ENCODE data around the gene DIP2B.

The DIP2B gene

DNA sequence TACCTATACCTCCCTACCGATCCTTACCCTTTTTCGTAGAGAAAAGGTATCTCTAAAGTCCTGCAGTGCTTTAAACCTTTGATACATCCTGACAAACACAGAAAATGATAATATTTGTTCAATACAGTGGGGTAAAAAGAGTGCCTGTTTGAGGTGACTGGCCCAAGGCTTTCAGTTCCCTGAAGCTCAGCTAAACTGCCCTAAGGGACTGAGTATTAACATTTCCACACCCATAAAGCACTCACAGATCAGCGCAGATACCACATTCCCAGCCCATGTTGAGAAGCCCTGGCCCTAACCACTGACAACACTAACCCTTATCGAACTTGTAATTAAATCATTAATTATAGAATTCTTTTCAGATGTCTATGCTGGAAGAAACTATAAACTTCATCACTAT is 108.7 kb downstream of the DIP2B start:
- DNase-seq (ENCODE audit: low spot score): no peak

DNA sequence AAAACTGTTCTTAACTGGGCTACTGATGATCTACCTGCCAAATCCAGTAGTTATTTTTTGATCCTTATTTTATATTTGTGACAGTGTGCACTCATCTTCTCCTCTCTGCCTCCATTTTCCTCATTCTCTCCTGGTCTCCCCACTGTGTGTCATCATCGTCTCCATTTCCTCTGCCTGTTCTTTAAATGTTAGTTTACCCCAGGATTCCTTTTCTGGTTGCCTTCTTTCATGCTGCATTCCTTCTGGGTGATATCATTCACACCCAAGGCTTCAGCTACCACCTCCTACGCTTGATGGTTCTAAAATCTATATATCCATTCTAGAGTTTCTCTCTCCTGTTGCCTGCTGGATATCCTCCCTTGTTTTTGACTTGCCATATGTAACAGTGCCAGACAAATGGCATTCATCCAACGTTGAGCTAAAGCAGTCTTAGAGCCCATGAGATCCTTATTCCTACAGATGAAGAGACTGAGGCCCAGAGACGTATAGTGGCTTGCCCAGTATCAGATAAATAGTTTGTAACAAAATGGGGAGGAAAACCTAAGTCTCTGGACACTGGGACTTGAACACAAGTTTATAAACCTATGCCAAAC is 109.5 kb downstream of the DIP2B start:
- DNase-seq (ENCODE audit: low spot score): peak; percentile 84

DNA sequence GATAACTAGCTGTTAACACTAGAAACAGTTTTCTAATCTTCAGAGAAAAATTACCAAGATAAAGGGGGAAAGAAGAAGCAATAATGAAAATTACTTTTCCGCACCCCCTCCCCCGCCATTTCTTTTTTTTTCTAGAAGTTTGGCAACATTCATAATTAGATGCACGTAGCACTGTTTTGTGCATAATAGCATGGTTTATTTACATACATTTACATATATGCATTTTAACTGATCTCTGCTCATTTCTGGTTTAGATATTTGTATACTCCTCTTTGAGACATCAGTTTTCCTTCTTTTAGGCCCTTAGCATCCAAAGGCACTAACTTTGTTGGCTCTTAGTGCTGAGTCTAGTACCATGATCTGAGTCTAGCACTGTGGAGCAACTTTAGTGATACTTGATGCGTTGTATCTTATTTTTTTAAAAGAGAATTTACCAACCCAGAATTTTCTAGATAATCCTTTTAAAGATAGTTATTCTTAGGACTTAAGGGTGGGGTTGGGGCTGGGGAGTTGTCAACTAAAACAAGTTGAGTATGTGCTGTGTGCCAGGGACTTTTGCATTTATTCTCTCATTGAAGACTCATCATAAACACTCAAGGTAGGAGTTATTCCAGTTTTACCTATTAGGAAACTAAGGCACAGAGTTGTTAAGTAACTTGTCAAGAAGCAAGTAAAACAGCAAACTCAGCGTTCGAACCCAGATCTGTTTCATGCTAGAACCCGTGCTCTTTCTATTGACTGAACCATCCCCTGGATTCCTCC is 110.5 kb downstream of the DIP2B start:
- no peak for DNase-seq (ENCODE audit: low spot score)

DNA sequence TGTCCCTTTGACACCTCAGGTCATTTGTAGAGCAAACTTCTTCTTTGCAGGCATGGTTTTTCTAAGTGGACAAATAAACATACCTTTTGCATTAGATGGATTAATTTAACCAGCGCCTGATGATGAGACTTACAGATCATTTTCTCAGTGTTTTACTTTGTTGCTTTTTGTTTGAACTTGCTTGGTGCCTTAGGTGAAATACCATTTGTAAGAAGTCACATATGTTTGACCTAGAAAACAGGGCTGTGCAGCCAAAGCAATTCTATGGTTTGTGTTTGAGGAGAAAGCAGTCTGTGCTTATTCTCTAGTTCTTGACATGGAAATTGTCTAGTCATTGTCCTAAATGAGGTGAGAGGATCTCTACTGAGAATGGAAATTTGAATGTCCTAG is 111.1 kb downstream of the DIP2B start:
- DNase-seq (ENCODE audit: low spot score): no peak

DNA sequence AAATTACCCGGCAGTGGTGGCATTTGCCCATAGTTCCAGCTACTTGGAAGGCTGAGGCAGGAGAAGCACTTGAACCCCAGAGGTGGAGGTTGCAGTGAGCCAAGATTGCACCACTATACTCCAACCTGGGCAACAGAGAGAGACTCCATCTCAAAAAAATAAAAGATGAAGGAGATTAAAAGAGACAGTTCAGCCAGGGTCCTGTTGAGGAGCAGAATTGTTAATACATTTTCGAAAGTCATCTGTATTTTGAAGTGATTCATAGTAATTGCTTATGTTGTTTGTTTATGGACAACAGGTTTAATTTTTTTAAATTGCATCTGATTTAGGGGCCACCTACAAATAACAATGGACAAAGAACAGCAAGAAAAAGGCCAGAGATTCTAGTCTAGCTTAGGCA is 112.9 kb downstream of the DIP2B start:
- DNase-seq (ENCODE audit: low spot score): no peak

DNA sequence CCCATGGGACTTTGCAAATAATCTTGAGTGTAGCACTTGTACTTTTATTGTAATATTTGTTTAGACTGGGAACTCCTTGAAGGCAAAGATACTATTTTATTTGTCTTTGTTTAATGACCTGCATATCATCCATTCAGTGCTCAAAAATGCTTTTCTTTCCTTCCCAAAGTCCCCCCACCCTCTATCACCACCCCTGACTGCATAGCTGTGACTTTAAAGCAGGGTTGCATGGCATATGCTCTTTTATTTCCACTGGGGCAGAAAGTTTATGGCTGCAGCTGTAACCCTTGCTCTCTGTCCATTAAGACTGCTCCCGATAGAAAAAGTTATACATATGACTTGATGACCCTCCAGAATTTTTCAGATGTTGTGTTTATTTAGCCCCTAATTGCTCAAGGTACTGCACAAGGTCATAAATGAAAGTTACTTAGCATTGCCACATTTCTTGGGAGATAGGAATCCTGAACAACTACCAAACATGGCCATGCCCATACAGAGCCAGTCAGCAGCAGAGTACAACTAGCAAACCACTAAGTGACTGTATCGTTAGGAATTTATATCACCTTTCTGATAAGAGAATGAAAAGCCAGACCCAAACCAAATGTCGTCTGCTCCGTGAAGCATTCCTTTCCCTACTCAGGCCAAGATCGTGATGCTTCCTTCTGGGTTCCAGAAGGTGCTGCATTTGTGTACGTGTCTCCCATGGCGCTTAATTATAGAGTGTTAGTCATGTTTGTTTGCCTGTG is 114.3 kb downstream of the DIP2B start:
- DNase-seq (ENCODE audit: low spot score): peak; percentile 92

DNA sequence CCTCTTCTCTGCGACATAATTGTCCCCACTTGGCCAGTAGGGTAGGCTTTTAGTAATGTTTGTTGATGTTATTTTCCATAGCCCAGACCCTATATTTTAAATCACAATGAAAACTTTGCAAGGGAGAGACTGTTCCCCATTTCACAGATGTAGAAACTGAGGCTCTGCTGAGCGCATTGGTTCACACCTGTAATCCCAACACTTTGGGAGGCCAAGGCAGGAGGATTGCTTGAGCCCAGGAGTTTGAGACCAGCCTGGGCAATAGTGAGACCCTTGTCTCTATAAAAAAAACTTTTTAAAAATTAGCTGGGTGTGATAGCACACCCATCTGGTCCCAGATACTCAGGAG is 114.8 kb downstream of the DIP2B start:
- DNase-seq (ENCODE audit: low spot score): no peak

DNA sequence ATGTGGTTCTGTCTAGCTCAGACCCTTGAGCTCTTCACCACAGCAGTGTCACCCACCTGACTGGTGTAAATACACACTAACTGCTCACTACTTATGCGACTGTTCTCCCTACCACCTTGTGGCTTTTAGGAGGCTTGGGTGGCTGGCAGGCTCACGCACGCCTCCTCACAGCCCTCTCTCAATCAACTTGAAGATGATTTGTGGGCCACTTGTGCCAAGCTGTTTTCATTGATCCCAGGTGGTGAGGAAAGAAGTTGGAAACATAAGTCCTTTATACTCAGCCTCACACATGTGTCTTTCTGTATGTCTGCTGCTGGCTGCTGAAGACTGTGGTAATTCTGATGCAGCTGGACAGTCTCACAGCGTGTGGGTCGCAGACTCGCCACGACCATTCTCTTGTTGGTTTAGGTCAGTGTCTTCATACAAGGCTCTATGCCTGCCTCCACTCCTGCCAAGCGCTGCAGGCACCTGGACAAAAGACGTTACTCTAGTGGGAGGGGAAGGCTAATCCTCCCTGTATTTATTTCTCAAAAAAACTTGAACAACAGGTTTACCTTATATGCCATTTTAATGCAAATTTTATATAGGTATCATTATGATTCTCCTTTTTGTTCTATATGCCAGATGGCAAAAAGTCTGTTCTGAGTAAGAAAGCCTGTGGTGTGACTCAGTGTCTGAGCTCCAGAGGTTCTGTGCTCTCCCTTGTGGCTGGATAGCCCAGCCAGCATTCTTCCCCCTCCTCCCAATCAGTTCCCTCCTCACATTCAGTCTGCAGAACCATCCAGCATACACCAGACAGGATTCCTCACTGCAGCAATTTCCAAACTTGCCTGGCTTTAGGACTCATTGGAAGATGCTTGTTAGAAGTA is 115.6 kb downstream of the DIP2B start:
- DNase-seq (ENCODE audit: low spot score): peak; percentile 88

DNA sequence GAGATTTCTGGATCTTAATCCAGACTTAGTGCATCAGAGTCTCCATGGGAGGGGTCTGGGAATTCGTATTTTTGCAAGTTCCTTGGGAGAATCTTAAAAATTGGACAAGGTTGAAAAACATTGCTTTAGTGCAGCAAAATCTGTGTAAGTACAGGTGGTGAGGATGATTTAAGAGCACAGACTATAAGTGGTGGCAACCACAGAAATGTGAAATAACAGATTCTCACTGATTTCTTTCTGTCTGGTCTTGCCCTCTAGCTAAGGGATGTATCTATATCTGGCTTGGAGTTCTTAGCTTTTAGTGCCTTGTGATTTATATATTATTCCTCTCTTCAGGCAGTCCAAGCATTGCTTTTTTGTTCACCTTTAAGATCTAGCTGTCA is 116.2 kb downstream of the DIP2B start:
- DNase-seq (ENCODE audit: low spot score): no peak

DNA sequence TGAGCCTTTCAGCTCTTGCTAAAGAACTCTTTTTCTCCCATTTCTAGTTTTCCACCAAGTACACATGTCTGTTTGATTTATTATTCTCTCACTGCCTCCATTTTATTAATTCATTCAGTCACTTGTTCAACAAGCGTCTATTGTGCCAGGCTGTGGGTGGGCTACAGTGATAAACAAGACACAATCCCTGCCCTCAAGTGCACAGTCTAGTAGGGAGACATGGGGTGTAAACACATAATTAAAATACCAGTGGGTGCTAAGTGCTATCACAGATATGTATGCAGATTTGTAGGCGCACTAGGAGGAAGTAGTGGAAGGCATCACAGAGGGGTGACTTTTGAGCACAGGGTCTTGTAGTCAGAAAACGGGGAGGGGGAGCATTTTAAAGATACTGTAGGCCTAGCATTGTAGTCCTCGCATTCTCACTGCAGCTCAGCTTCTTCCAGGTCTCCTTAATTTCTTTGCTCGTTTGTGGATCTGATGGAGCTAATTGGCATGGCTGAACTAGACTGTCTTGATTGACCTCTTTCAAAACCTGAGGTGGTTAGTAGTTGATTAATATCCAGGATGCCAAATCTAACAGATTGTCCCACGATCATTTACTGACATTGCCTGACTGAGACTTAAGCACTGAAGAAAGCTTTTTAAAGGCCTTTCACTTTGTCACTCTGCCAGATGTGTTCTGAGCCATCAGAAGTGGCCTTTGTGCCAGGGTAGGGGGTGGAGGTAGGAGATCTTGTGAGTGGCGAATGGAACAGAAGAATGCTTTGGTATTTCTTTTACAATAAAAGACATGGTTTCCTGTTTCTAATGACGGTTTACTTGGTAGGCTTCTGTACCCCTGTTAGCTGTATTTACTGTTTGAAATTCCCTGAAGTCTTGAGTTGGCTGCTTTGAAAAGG is 116.9 kb downstream of the DIP2B start:
- DNase-seq (ENCODE audit: low spot score): no peak

DNA sequence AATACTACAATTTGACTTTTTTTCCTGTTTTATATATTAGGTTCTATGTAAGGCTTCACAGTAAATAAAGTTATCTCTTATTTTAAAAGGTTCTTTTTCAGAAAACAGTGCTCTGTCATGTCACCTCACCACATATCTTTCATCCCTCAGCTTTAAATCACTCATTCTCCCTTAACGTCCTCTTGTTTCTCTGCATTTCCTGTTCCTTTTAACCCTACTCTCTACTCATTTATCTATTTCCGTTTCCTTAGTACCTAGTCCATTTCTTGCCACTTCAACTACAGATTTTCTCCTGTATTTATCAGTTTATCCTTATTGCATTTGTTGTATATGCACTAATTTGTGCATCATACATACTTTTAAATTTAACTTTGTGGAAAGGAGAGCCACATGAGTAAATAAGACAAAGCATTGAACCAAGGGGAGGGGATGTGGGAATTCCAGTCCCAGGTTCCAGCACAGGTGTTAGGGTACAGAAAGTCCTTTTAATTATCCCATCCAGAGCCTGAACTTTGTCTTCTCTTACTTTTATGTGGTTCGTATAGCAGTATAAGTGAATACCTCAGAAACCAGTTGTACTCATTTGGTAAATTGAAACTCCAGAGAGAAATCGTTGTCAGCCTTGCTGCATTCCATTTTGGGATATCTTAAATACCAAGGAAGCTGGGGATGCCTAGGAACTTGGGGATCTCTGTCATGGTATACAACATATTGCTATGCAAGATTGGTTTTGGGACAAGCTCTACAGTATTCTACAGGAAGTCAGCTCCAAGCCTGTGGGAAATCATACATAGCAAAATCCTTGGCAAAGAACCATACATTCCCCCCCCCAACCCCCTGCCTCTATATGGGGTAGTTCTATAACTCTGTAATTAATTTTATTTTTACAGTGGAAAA is 120.5 kb downstream of the DIP2B start:
- DNase-seq (ENCODE audit: low spot score): no peak

DNA sequence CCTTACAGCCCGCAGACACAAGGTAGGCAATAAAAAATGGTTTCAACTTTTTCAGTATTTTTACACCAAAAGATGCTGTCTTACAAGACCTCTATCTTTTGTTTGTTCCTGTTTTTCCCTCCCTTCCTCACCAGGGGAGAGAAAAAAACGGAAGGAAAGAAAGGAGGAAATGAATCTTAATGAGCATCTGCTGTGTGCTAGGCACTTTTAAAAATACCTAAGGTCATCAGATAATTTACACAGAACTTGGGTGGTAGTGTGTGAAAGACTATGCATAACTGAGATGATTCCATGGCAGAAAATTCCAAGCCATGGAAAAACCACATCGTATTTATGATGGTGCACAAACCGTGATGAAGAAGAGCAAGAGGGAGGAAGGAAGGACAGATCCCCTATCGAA is 121.2 kb downstream of the DIP2B start:
- DNase-seq (ENCODE audit: low spot score): no peak

DNA sequence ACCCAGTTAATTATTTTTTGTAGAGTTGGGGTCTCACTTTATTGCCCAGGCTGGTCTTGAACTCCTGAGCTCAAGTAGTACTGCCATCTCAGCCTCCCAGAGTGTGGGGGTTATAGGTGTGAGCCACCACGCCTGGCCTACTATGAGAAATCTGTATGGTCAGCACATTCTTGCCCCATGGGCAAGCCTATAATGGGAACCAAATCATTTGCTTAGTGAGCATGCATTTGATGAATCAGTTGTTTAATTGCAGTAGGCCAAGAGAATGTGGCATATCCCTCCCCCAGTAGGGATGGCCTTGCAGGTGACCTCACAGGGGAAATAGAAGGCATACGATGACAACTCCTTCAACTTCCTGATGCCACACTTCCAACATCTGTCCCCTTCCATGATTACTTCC is 122.7 kb downstream of the DIP2B start:
- peak; percentile 68 for DNase-seq (ENCODE audit: low spot score)

DNA sequence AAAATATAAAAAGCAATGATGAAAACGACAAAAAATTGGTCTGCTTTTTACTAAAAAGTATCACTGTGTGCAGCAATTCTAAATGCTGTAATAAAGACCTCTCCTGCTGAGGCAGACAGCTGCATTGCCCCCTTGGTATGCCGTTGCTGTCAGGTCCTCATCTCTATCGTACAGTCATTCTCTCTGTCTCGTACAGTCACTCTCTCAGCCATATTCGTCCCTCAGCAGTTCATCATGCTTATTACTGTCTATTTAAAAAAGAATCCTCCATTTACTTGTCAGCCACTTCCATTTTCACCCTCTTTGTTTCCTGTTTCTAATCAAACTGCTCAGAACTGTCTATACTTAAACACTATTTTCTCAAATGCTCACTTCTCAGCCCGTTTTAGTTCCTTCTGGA is 123.6 kb downstream of the DIP2B start:
- DNase-seq (ENCODE audit: low spot score): no peak

DNA sequence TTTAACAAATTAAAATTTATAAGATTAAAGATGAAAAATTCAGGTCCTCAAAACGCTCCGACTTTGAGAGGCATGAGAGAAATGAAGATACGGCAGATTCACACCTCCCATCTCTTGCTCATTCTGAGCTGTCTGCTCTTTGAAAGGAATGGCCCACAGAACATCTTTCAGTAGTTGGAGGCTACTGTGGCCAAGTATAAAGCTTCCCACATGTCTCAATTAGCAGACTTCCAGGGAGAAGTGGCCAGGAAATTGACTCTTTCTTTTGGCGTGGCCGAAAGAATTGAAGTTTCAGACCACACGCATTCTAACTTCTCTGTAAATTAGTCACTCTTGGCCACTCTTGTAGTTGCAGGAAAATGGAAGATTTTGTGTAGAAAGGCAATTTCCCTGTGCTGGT is 129.2 kb downstream of the DIP2B start:
- DNase-seq (ENCODE audit: low spot score): no peak

DNA sequence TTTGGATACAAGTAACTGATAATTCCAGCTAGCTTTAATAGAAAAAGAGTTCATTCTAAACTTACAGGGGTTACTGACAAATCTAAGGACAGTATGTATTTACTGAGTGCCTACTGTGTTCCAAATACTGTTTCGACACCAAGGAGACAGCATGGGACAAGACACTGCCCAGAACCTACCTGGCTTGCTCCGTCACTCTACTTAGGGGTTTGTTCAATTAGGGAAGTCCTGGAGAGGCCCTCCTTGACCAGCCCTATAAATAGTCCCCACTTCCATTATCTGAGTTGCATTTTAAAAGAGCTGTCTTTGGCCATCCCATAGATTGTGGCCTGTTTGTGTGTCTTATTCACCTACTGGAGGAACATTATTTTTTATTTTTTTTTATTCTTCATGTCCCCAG is 129.6 kb downstream of the DIP2B start:
- DNase-seq (ENCODE audit: low spot score): no peak

DNA sequence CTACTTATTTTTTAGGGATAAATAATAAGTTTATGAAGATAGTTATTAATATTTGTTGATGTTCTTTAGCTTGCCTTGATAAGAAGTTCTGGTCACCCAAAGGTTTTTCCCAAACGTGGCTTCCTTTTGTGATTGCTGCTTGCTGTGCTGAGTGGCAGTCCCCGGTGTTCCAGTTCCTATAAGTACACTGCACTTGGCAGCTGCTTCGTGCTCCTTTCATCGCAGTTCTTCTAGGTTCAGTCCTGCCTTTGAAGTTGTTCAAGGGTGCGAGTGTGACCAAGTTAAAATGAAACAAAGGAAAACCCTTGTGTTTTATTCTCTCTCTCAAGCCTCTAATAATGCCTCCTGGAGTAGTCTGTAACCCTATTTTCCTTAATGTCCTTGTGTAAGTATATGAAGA is 130.6 kb downstream of the DIP2B start:
- no peak for DNase-seq (ENCODE audit: low spot score)

DNA sequence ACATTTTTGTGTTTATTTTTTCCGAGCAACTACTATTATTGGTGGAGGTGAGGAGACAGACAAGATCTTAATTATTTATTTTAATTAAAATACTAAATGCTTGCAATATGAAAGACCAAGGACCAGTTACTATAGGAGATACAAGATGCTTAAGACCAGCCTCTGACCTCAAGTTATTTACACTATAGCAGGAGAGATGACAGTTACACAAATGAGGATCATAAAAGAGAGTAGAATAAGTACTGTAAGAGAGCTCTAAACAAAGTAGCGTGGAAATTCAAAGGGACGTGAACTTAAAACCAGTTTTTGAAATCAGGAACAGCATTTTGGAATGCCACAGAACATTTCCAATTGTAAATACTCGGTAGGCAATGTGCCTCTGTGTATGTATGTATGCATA is 131.1 kb downstream of the DIP2B start:
- no peak for DNase-seq (ENCODE audit: low spot score)

DNA sequence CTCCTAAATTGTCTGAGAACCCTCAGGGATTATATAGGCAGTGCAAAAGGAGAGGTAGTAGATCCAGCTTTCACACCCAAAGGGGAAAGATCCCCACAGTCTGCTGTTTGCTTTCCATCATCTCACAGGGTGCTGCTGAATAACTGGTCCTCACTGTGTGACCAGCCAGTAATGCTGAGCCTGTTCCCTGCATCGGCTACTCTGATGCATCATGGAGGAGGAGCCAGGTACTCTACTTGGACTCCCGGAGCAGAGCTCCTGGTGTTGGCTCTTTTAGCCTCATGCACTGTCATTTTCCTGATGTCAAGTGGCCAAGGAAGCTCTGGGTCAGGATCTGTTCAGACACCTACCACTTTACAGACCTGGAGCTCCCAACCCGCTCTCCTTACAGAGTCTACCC is 131.7 kb downstream of the DIP2B start:
- peak; percentile 39 for DNase-seq (ENCODE audit: low spot score)

DNA sequence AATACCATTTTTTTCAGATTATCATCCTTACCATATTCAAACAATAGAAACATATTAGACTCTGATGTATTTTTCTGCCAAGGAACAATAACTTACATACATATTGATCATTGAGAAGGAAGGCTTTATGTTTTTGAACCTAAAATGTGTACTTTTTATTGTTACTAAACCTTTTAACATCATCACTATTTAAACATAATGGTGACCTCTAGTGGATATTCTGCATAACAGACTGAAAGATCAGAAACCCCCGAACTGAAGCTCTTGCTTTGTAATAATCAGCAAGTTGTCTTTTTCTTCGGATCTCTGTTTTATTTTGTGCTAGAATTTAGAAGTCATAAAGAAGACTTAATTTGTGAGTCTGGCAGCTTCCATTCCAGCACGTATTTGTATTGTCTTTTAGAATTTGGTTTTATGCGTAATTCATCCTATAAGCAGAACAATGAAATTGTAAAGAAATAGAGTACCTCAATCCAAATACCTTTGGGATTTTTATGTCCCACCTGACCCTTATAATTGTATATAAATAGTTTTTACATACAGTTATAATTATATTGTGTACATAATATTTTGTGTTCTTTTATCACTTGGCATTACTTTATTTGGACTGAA is 133.2 kb downstream of the DIP2B start:
- peak; percentile 53 for DNase-seq (ENCODE audit: low spot score)
